Keratinocyte (primary cell): ENCODE data around the gene KIFAP3. TPM values are rescaled to one million over a fixed set of nuclear protein-coding genes. Genes with fewer than 3 reads are reported as not detected.

Experiments
- DNase-seq: peaks from one replicate; pipeline ENCODE4 v3.0.0-alpha.2; 2011; ENCODE audit warnings: low read depth, missing footprints, low spot score
- FAIRE-seq: peaks from 2 replicates; lab custom pipeline; 2011; peaks lifted over from hg19 to GRCh38; lab: Jason Lieb, UNC
- H2AFZ ChIP-seq: 2 replicates; pipeline ENCODE4 v1.6.0; 2012; ENCODE audit warnings: low read length, control low read depth, inconsistent platforms; ENCODE audit not compliant: control insufficient read depth
- H3K27ac ChIP-seq: 2 replicates; pipeline ENCODE4 v1.5.1; 2011; ENCODE audit warnings: low read length; ENCODE audit not compliant: control insufficient read depth, insufficient read depth
- H3K27me3 ChIP-seq: 3 replicates; pipeline ENCODE4 v1.6.0; 2011; ENCODE audit warnings: low read length; ENCODE audit not compliant: control insufficient read depth, insufficient read depth; ENCODE audit errors: extremely low read depth
- H3K36me3 ChIP-seq, 2 experiments: 2 replicates in 1 of 2; 3 replicates in 1 of 2; pipeline ENCODE4 v1.5.1; 2011; ENCODE audit warnings: low read length in 2 of 2, mild to moderate bottlenecking in 1 of 2; ENCODE audit not compliant: control insufficient read depth in 2 of 2, insufficient read depth in 2 of 2; ENCODE audit errors: extremely low read depth in 1 of 2
- H3K4me1 ChIP-seq: 3 replicates; pipeline ENCODE4 v1.5.1; 2011; ENCODE audit warnings: low read length; ENCODE audit not compliant: control insufficient read depth, insufficient read depth; ENCODE audit errors: extremely low read depth
- H3K4me2 ChIP-seq: 3 replicates; pipeline ENCODE4 v1.6.0; 2011; ENCODE audit warnings: low read depth, low read length; ENCODE audit not compliant: control insufficient read depth, insufficient read depth; ENCODE audit errors: extremely low read depth
- H3K4me3 ChIP-seq, 3 experiments: fragments of 200-600 bp in 1 of 3; sonication (generic) in 1 of 3; 2 replicates in 2 of 3; 3 replicates in 1 of 3; pipeline ENCODE4 v1.5.1; 2011 to 2016; ENCODE audit warnings: low read length in 3 of 3, mild to moderate bottlenecking in 3 of 3, control low read depth in 2 of 3, inconsistent platforms in 1 of 3, low read depth in 1 of 3, mixed read lengths in 1 of 3, mixed run types in 1 of 3, moderate library complexity in 1 of 3; ENCODE audit not compliant: control insufficient read depth in 2 of 3, insufficient read depth in 2 of 3; ENCODE audit errors: extremely low read depth in 1 of 3
- H3K79me2 ChIP-seq: 2 replicates; pipeline ENCODE4 v1.6.0; 2012; ENCODE audit warnings: low read length; ENCODE audit not compliant: control insufficient read depth, insufficient read depth
- H3K9ac ChIP-seq: 3 replicates; pipeline ENCODE4 v1.6.0; 2011; ENCODE audit warnings: low read length; ENCODE audit not compliant: control insufficient read depth, insufficient read depth; ENCODE audit errors: extremely low read depth
- H3K9me1 ChIP-seq: 3 replicates; pipeline ENCODE4 v1.6.0; 2011; ENCODE audit warnings: low read length; ENCODE audit not compliant: control insufficient read depth, insufficient read depth; ENCODE audit errors: extremely low read depth
- H3K9me3 ChIP-seq: 2 replicates; pipeline ENCODE4 v1.5.1; 2012; ENCODE audit warnings: low read depth, low read length; ENCODE audit not compliant: control insufficient read depth
- H4K20me1 ChIP-seq: 3 replicates; pipeline ENCODE4 v1.6.0; 2011; ENCODE audit warnings: low read length; ENCODE audit not compliant: control insufficient read depth, insufficient read depth; ENCODE audit errors: extremely low read depth
- CTCF ChIP-seq, 3 experiments: IDR thresholded peaks in 1 of 3; conservative IDR thresholded peaks in 1 of 3; optimal IDR thresholded peaks in 1 of 3; 2 replicates in 2 of 3; 3 replicates in 1 of 3; pipeline versions ENCODE3 to v1.5.1; 2011; ENCODE audit warnings: low read length in 3 of 3, mild to moderate bottlenecking in 3 of 3, moderate library complexity in 2 of 3, control low read depth in 1 of 3, inconsistent platforms in 1 of 3; ENCODE audit not compliant: insufficient read depth in 2 of 3; ENCODE audit errors: extremely low read depth in 1 of 3
- EZH2 ChIP-seq: IDR thresholded peaks from one replicate; pipeline ENCODE4 v1.6.1; 2012; ENCODE audit warnings: inconsistent platforms, mild to moderate bottlenecking, low read length, moderate library complexity
- dilution Hi-C: fragments of 300-500 bp; cut with MboI; formaldehyde crosslinking; loops from one replicate; pipeline ENCODE4 v1.7.0; 2020; ENCODE audit warnings: low sequenced_read_pairs; ENCODE audit not compliant: extremely low pct_ligation_motif_present
- polyA plus RNA-seq, 5 experiments: library from polyadenylated mRNA; depleted of rRNA in 3 of 5; stranded (reverse) in 3 of 5; stranded (forward) in 1 of 5; unstranded in 1 of 5; fragments of >200 nt; gene quantifications; 1 replicate in 1 of 5; 2 replicates in 3 of 5; 3 replicates in 1 of 5; pipeline versions ENCODE4 v1.2.1 to v1.2.3, GENCODE V29; 2011 to 2012; ENCODE audit warnings: missing spikeins in 2 of 5, low read depth in 1 of 5, low replicate concordance in 1 of 5

The KIFAP3 gene
- polyA plus RNA-seq, 1 donor (not counting 4 experiments of a cell fraction or from before 2014, with no cell fraction given) = 25.2 TPM

GRCh38 chr1:169909499-169909898, 165.0 kb downstream of the KIFAP3 start:
- peaks cover 7% of the 10 kb centered on the region for H3K4me1 ChIP-seq
- no peaks in the 10 kb centered on the region for H3K9me1 ChIP-seq
- H2AFZ ChIP-seq = no peak overlapping the region
- H3K27me3 ChIP-seq = no peaks in the 10 kb centered on the region
- H3K79me2 ChIP-seq = no peaks in the 10 kb centered on the region
- H3K9ac ChIP-seq = no peak overlapping the region
- H3K27ac ChIP-seq = no peak overlapping the region
- no peaks in the 10 kb centered on the region for H3K36me3 ChIP-seq
- H3K9me3 ChIP-seq = no peaks in the 10 kb centered on the region
- TF ChIP-seq EZH2 = no peak
- no peak for TF ChIP-seq CTCF (optimal IDR thresholded peaks at IDR 0.05 in 1 of 3, IDR thresholded peaks at IDR 0.05 in 1 of 3, conservative IDR thresholded peaks at IDR 0.05 in 1 of 3; ENCODE audit: extremely low read depth in 1 of 3, insufficient read depth in 2 of 3, low read length in 3 of 3)
- DNase-seq (no peak), FAIRE-seq (no peak)
- dilution Hi-C loops = no loop called here
- no peaks in the 10 kb centered on the region for H4K20me1 ChIP-seq
- H3K4me2 ChIP-seq = no peak overlapping the region
- no peak overlapping the region for H3K4me3 ChIP-seq

- FAIRE-seq (no peak), DNase-seq (no peak)
- no peaks in the 10 kb centered on the region for H3K4me1 ChIP-seq
- H3K27ac ChIP-seq = no peak overlapping the region
- H3K4me2 ChIP-seq = no peak overlapping the region
- H3K9ac ChIP-seq = no peak overlapping the region
- H3K4me3 ChIP-seq = no peak overlapping the region
- no peaks in the 10 kb centered on the region for H3K36me3 ChIP-seq
- TF ChIP-seq EZH2 (no peak), CTCF (optimal IDR thresholded peaks at IDR 0.05 in 1 of 3, IDR thresholded peaks at IDR 0.05 in 1 of 3, conservative IDR thresholded peaks at IDR 0.05 in 1 of 3; ENCODE audit: extremely low read depth in 1 of 3, insufficient read depth in 2 of 3, low read length in 3 of 3) (no peak)
- H3K79me2 ChIP-seq = no peaks in the 10 kb centered on the region
- no peaks in the 10 kb centered on the region for H3K9me1 ChIP-seq
- no peaks in the 10 kb centered on the region for H3K9me3 ChIP-seq
- H3K27me3 ChIP-seq = no peaks in the 10 kb centered on the region
- dilution Hi-C loops = no loop called here
- no peaks in the 10 kb centered on the region for H4K20me1 ChIP-seq
- H2AFZ ChIP-seq = no peak overlapping the region
Observed at GRCh38 chr1:169906938-169907337, 167.6 kb downstream of the KIFAP3 start.
